Stimulated activated naive B cell treated with anti-CD40 and anti-IgM and Interleukin-4, amounts not matched to agents 10 μg/mL and 1 μg/mL and 100 μg/mL, for 72 hours (primary cell): ENCODE data around the gene ARL6IP1.
"Not testable (repeated sequence)": the region's sequence is repeated elsewhere in the genome, so short reads cannot be mapped to it uniquely, and the experiment has no call there.

Experiments
- ATAC-seq, 2 donors: fragments of 150-1000 bp; cut with Tn5 transposase; replicated peaks; 2 replicates each; pipeline ENCODE4 v1.10.0; 2021; ENCODE audit warnings: moderate library complexity in 1 of 2
- DNase-seq: peaks from one replicate; pipeline ENCODE4 v3.0.0; 2021
- H3K27ac Mint-ChIP-seq: one replicate; pipeline ENCODE4 v1.8.0; 2022; ENCODE audit warnings: mild to moderate bottlenecking, mixed read lengths
- H3K27me3 Mint-ChIP-seq, 2 donors: one replicate each; pipeline ENCODE4 v1.8.0; 2022; ENCODE audit warnings: mixed read lengths in 2 of 2
- H3K36me3 Mint-ChIP-seq, 2 donors: one replicate each; pipeline ENCODE4 v1.8.0; 2022; ENCODE audit warnings: mixed read lengths in 2 of 2, mild to moderate bottlenecking in 1 of 2
- H3K4me1 Mint-ChIP-seq, 2 donors: one replicate each; pipeline ENCODE4 v1.8.0; 2022; ENCODE audit warnings: mixed read lengths in 2 of 2, mild to moderate bottlenecking in 1 of 2
- H3K4me3 Mint-ChIP-seq, 2 donors: one replicate each; pipeline ENCODE4 v1.8.0; 2022; ENCODE audit warnings: mild to moderate bottlenecking in 2 of 2, mixed read lengths in 2 of 2, moderate library complexity in 1 of 2
- H3K9me3 Mint-ChIP-seq, 2 donors: one replicate each; pipeline ENCODE4 v1.8.0; 2022; ENCODE audit warnings: mixed read lengths in 2 of 2, mild to moderate bottlenecking in 1 of 2

Gene ARL6IP1

DNA sequence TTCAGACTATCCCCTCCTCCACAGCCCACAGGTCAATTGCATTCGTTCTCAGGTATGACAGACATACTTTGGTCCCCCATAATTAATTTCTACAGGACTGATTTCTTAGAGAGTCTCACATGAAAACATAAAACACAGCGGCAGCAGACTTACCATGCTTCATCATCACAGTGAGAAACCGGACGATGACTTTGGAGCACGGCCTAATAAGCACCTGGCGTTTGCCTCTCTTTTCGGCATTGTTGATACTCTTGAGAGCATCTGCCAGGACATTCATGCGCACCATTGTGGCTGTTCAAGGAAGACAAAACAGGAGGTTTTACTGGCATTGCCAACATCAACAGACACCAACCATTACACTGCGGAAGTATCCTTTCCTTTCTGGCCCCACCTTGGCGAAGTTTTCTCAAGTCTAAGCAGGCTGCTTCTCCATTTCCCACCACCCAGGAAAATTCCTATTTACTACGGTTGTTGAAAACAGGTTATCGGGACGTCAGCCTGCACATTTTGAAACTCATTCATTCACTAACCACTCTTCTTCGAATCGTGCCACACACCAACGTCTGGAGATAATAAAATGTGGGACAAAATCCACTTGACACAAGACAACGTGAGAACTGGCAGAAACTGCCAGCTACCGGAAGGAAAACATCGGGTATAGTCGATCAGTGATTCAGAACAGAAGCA is 12.4 kb downstream of the ARL6IP1 start:
- DNase-seq (no peak), ATAC-seq (no peak)
- Mint-ChIP-seq H3K27me3 (no peaks in the 10 kb centered on the region), H3K4me3 (peak overlapping the region; percentile 96 to 99), H3K9me3 (peaks cover 0 to 2% of the 10 kb centered on the region in 2 donors), H3K36me3 (peaks cover 61 to 74% of the 10 kb centered on the region in 2 donors), H3K4me1 (peaks cover 32 to 59% of the 10 kb centered on the region in 2 donors), H3K27ac (peak overlapping the region; percentile 98)

DNA sequence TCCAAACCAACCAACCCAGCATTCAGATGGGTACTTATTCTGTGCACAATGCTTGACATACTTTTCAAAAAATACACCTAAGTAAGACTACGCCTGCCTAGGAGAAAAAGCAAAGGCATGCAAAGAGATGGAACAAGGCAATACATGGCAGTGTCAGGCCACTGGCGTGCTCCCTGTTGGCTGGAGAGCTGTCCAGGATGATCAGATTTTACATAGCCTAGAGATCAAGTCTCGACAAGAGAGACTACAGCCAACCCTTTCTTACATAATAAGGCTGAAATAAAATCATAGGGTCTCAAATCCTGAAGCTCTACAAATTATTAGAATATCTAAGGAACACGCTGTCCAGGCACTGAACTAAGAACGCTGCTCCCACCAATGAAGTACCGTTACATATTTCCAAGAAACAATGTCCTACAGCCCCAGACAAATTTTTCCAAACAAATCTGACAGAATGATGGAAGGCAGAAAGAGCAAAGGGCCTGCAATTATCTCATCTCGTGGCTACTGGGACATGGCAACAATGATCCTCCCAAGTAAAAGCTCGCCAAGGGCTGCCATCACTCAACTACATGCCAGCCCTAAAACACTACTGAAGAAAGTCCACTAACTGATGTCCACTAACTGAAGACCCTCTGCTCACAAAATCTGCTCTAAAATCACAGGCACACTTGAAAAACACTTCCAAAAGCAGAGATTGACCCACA is 16.3 kb downstream of the ARL6IP1 start:
- peak overlapping the region; percentile 29 to 43 for H3K4me3 Mint-ChIP-seq

DNA sequence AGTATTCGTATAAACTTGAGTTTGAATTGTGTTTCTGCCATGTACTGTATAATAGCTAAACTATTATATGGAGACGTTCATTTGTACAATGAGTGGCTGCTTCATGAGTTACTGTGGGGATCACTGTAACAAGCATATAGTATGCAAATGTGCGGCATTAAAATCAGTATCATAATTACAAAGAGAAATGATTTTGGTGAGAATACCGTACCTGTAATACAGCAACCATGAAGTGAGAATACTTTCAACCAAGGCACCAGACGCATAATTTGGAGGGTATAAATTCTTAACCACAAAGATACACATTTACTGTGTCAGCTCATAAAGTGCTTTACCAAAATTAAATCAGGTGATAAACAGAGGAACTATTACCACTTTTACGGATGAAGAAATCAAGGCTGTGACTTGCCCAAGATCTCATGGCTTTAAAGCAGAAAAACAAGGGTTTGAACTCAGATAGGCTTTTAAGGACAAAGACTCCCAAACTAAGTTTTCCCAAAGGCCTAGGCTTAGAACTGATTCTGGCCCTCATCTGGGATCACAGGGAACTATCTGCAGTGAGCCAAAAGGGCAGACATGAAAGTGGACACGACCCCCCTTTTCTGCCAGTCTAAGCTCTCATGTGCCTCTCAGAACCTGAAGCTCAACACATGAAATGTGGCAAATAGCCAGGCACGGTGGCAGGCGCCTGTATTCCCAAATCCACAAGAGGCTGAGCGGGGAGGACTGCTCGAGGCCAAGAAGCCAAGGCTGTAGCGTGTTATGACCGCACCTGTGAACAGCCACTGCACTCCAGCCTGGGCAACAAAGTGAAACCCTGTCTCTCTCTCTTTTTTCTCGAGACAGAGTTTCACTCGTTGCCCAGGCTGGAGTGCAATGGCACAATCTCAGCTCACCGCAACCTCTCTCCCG is 17.7 kb downstream of the ARL6IP1 start:
- Mint-ChIP-seq H3K9me3 (no peaks in the 10 kb centered on the region), H3K27me3 (no peaks in the 10 kb centered on the region), H3K27ac (peak overlapping the region; percentile 25), H3K36me3 (peaks cover 42 to 51% of the 10 kb centered on the region in 2 donors), H3K4me1 (peaks cover 25 to 42% of the 10 kb centered on the region in 2 donors), H3K4me3 (no peak overlapping the region)
- ATAC-seq, result no peak
- DNase-seq, result no peak

More for the DNA sequence above, 16.3 kb downstream of the ARL6IP1 start:
- no peaks in the 10 kb centered on the region for H3K9me3 Mint-ChIP-seq
- no peak for ATAC-seq
- H3K36me3 Mint-ChIP-seq, result peaks cover 51 to 65% of the 10 kb centered on the region in 2 donors
- H3K27me3 Mint-ChIP-seq, result no peaks in the 10 kb centered on the region
- H3K4me1 Mint-ChIP-seq, result peaks cover 29 to 48% of the 10 kb centered on the region in 2 donors
- H3K27ac Mint-ChIP-seq, result no peak overlapping the region
- DNase-seq, result no peak

DNA sequence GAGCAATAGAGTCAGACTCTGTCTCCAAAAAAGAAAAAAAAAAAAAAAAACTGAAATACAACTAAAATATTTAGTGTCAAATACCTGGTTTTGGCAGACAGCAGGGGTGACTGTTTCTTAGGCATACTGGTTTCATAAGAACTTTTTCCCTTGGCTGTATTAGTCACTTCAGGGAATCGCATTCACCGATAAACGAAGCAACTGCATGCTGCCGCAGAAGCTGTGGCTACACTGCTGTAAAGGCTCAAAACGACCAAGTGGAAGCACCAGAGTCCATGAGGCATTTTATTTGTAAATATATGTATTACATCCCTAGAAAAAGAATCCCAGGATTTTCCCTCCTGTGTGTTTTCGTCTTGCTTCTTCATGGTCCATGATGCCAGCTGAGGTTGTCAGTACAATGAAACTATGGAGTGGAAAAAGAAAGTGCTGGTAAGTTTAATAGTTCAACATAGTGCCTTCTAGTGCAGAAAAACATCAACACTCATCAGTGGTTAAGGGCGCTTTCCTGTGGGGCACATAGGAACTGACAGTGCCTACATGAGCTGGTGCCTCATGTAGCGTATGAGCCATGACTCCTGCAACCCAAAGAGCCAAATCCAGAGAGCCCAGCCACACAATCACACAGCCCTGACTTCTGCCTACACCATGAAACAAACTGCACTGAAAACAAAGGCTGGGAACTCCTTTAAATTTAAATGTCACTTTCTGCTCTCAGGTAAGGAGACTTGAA is 18.5 kb downstream of the ARL6IP1 start:
- Mint-ChIP-seq H3K4me3 (no peak overlapping the region), H3K27ac (peak overlapping the region; percentile 25), H3K27me3 (no peaks in the 10 kb centered on the region), H3K9me3 (no peaks in the 10 kb centered on the region), H3K36me3 (peaks cover 37 to 42% of the 10 kb centered on the region in 2 donors), H3K4me1 (peaks cover 18 to 34% of the 10 kb centered on the region in 2 donors)
- ATAC-seq (peak in 1 of 2 donors; percentile 21), DNase-seq (no peak)

DNA sequence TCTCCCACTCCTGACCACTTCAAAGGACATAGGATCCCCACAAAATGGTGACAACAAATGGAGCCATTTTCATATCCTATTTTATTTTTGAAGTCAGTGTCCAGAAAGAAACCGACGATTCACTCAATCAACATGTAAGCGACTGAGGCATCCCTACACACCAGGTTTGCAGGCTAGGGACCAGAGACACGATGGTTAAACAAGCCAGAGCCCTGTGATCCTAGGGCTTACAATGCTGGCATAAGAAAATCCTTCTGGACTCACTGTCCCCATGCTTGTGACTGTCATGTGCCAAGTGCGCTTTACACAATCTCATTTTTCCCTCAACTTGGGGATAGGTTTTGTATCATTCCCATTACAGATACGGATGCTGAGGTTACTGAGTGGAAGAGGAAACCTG is 20.1 kb downstream of the ARL6IP1 start:
- not testable (repeated sequence) for H3K27ac Mint-ChIP-seq, H3K9me3 Mint-ChIP-seq, H3K4me3 Mint-ChIP-seq, H3K27me3 Mint-ChIP-seq, DNase-seq, ATAC-seq
- H3K4me1 Mint-ChIP-seq, result peaks cover 12 to 21% of the 10 kb centered on the region in 2 donors
- peaks cover 27 to 29% of the 10 kb centered on the region in 2 donors for H3K36me3 Mint-ChIP-seq

DNA sequence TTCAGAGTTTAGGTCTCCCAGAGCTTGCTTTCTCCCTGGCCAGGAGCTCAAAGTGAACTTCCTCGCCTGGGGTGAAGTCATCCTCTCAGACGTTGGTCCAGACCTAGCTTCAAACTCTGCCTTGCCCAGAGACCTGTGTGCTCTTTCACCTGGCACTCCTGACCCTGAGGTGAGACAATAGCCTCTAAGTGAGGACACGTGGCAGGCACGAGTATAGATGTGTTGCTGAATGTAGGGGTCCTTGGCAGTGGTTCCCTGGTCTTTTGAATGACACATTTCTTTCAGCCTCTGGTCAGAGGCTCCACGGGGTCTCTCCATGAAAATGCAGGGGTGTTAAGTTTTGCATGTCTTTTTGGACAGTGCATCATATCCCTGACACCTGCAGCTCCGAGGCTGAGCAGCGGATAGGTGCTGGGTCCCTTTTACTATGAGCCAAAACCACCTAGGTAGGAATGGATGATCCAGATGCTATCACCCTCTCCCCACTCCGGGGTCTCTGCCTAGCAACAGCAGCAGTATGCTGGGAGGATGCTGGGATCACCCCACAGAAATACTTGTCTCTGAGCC is 20.8 kb downstream of the ARL6IP1 start:
- Mint-ChIP-seq H3K4me1 (peaks cover 5 to 14% of the 10 kb centered on the region in 2 donors), H3K36me3 (peaks cover 21 to 26% of the 10 kb centered on the region in 2 donors)
- DNase-seq, H3K27me3 Mint-ChIP-seq, H3K9me3 Mint-ChIP-seq, H3K4me3 Mint-ChIP-seq, H3K27ac Mint-ChIP-seq: not testable (repeated sequence)
- peak in 1 of 2 donors; percentile 32 for ATAC-seq

DNA sequence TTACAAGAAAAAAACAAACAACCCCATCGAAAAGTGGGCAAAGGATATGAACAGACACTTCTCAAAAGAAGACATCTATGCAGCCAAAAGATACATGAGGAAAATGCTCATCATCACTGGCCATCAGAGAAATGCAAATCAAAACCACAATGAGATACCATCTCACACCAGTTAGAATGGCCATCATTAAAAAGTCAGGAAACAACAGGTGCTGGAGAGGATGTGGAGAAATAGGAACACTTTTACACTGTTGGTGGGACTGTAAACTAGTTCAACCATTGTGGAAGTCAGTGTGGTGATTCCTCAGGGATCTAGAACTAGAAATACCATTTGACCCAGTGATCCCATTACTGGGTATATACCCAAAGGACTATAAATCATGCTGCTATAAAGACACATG is 23.7 kb downstream of the ARL6IP1 start:
- H3K4me1 Mint-ChIP-seq, ATAC-seq, H3K36me3 Mint-ChIP-seq, H3K27me3 Mint-ChIP-seq, H3K9me3 Mint-ChIP-seq, DNase-seq, H3K27ac Mint-ChIP-seq, H3K4me3 Mint-ChIP-seq: not testable (repeated sequence)

DNA sequence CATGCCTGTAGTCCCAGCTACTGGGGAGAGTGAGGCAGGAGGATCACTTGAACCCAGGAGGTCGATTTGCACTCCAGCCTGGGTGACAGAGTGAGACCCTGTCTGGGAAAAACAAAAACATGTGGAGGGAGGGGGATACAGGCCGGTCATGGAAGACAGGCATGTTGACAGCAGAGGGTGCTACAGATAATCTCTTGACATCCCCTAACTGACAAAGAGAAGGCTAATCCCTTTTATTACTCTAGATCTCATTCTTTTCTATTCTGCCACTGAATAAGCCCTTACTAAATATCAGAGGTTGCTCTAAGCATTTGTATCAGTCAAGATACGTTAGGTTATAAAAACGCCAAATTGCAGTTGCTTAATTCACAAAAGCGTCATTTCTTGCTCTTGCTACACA is 25.0 kb downstream of the ARL6IP1 start:
- not testable (repeated sequence) for H3K9me3 Mint-ChIP-seq, H3K4me1 Mint-ChIP-seq, H3K27me3 Mint-ChIP-seq, H3K27ac Mint-ChIP-seq, ATAC-seq, DNase-seq, H3K4me3 Mint-ChIP-seq
- H3K36me3 Mint-ChIP-seq, result peaks cover 12% of the 10 kb centered on the region in 2 donors

DNA sequence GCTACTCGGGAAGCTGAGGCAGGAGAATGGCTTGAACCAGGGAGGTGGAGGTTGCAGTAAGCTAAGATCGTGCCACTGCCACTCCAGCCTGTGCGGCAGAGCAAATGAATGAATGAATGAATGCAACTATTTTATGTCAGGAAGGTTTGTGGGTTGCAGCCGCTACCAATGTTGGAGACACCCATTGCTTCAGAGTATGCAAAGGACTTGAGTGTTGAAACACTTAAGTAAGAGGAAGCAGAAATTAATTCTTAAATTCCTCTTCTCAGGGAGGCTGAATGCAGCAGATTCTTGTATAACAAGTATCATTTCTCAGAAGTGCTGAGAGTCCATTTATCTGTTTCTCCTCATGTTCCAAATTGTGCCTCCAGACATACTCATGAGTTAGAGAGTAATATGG is 26.7 kb downstream of the ARL6IP1 start:
- H3K4me1 Mint-ChIP-seq, DNase-seq: not testable (repeated sequence)

DNA sequence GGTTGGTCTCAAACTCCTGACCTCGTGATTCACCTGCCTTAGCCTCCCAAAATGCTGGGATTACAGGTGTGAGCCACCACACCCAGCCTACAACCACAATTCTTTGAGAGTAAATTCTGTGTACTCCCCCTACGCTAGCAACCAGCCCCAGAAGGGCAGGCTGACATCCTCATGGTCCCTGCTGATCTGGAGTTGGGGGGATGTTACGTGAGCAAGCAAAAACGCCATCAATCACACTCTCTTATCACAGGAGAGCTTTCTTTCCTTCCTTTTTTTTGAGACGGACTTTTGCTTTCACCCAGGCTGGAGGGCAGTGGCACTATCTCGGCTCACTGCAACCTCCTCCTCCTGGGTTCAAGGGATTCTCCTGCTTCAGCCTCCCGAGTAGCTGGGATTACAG is 29.2 kb downstream of the ARL6IP1 start:
- peaks cover 9 to 16% of the 10 kb centered on the region in 2 donors for H3K36me3 Mint-ChIP-seq
- not testable (repeated sequence) for ATAC-seq, H3K4me1 Mint-ChIP-seq, DNase-seq, H3K9me3 Mint-ChIP-seq, H3K27ac Mint-ChIP-seq, H3K27me3 Mint-ChIP-seq, H3K4me3 Mint-ChIP-seq

More for the DNA sequence above, 26.7 kb downstream of the ARL6IP1 start:
- H3K36me3 Mint-ChIP-seq, result peaks cover 12 to 16% of the 10 kb centered on the region in 2 donors
- ATAC-seq, H3K4me3 Mint-ChIP-seq, H3K27me3 Mint-ChIP-seq, H3K9me3 Mint-ChIP-seq, H3K27ac Mint-ChIP-seq: not testable (repeated sequence)

DNA sequence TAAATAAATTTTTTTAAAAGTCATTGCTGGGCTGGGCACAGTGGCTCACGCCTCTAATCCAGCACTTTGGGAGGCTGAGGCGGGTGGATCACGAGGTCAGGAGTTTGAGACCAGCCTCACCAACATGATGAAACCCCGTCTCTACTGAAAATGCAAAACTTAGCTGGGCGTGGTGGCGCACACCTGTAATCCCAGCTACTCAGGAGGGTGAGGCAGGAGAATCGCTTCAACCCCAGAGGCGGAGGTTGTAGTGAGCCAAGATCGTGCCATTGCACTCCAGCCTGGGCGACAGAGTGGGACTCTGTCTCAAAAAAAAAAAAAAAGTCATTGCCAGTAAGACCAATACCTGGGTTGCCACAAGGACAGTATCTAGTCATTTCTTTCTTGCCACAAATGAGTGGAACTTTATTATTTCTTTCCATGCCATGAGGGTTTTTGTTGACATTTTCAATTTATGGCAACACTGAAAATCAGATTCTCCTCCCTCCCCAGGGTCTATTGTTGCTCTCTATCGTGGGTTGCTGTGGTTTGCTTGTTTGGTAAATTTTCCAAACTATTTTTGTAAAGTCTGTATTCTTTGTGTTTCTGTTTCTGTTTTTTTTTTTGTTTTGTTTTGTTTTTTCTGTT is 30.9 kb downstream of the ARL6IP1 start:
- not testable (repeated sequence) for H3K4me1 Mint-ChIP-seq, DNase-seq, H3K9me3 Mint-ChIP-seq, H3K27me3 Mint-ChIP-seq
- ATAC-seq, result peak; percentile 78 to 87
- Mint-ChIP-seq H3K27ac (peak overlapping the region; percentile 16), H3K4me3 (peak overlapping the region in 1 of 2 donors; percentile 3), H3K36me3 (peaks cover 9 to 13% of the 10 kb centered on the region in 2 donors)

DNA sequence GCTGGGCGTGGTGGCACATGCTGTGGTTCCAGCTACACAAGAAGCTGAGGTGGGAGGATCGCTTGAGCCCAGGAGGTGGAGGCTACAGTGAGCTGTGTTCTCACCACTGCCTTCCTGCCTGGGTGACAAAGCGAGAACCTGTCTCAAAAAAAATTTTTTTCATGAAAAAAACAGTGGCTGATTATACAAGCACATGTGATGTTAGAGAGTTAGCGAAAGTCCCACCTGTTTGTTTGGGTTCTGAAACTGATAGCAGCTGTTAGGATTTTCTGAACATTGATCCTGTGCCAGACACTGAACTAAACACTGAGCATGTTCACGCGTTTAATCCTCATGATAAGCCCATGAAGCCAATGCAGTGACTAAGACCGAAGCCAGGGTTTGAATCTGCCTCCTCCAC is 34.1 kb downstream of the ARL6IP1 start:
- H3K36me3 Mint-ChIP-seq, result peaks cover 6 to 10% of the 10 kb centered on the region in 2 donors
- ATAC-seq, result peak; percentile 27 to 40

DNA sequence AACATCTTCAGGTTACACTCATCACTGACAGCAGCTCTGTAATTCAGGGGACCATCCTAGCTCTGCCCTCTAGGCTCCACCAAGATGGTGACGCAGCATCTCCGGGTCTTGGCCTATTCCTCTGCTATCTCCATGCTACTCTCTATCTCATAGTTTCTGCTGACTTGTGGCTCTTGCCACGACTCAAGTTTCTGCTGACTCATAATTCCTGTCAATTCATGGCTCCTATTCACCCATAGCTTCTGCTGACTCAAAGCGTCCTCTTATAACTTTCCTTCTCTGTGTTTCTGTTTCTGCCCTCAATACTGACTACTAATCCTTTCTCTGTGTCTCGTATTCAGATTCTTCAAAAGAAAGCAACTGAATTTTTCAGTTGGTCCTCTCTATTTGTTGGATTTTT is 38.6 kb downstream of the ARL6IP1 start:
- not testable (repeated sequence) for H3K9me3 Mint-ChIP-seq, ATAC-seq

More for the DNA sequence above, 34.1 kb downstream of the ARL6IP1 start:
- not testable (repeated sequence) for H3K27me3 Mint-ChIP-seq, H3K4me3 Mint-ChIP-seq, H3K4me1 Mint-ChIP-seq, DNase-seq, H3K9me3 Mint-ChIP-seq, H3K27ac Mint-ChIP-seq

More for the DNA sequence above, 38.6 kb downstream of the ARL6IP1 start:
- H3K4me1 Mint-ChIP-seq, result peaks cover 13 to 19% of the 10 kb centered on the region in 2 donors
- not testable (repeated sequence) for H3K4me3 Mint-ChIP-seq, DNase-seq, H3K27me3 Mint-ChIP-seq, H3K27ac Mint-ChIP-seq, H3K36me3 Mint-ChIP-seq
